GM20000 (cell line): ENCODE results near the gene PCLO.

Experiments
- DNase-seq: peaks from one replicate; pipeline ENCODE4 v3.0.0; 2012; ENCODE audit warnings: low spot score
- TF ChIP-seq, protein P1 (sequence below): IDR thresholded peaks from 2 replicates; pipeline ENCODE4 v1.5.1; 2012; ENCODE audit warnings: mild to moderate bottlenecking, control low read depth; ENCODE audit errors: extremely low read depth, missing control alignments

Gene PCLO

GRCh38 chr7:83156006-83156405 lies 6.7 kb downstream of the PCLO start:
- TF ChIP-seq, protein P1, sequence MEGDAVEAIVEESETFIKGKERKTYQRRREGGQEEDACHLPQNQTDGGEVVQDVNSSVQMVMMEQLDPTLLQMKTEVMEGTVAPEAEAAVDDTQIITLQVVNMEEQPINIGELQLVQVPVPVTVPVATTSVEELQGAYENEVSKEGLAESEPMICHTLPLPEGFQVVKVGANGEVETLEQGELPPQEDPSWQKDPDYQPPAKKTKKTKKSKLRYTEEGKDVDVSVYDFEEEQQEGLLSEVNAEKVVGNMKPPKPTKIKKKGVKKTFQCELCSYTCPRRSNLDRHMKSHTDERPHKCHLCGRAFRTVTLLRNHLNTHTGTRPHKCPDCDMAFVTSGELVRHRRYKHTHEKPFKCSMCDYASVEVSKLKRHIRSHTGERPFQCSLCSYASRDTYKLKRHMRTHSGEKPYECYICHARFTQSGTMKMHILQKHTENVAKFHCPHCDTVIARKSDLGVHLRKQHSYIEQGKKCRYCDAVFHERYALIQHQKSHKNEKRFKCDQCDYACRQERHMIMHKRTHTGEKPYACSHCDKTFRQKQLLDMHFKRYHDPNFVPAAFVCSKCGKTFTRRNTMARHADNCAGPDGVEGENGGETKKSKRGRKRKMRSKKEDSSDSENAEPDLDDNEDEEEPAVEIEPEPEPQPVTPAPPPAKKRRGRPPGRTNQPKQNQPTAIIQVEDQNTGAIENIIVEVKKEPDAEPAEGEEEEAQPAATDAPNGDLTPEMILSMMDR = no peak
- no peak for DNase-seq

GRCh38 chr7:83155407-83155806 lies 7.3 kb downstream of the PCLO start:
- DNase-seq = no peak
- TF ChIP-seq, protein P1 = no peak

- TF ChIP-seq, protein P1 = no peak
- DNase-seq = no peak
Observed at GRCh38 chr7:83153419-83153818, 9.3 kb downstream of the PCLO start.

DNA sequence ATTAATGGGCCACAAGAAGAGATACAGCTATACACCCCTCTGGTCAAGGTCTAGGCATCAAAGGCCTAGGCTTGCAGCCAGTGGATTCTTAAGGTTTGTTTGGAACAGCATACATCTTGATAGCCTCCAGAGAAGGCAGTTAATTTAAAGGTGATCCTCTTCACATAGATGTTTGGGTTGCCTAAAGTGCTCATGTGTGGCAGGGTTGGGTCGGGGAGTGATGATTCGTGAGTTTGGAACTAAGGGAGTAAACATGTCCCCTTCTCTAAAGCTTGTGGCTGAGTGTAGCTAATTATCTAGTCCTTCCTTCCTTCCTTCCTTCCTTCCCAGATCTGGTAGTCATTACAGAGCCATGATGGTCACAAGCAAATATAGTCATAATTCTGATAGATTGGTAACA lies 12.4 kb downstream of the PCLO start:
- DNase-seq = no peak
- TF ChIP-seq, protein P1 = no peak

DNA sequence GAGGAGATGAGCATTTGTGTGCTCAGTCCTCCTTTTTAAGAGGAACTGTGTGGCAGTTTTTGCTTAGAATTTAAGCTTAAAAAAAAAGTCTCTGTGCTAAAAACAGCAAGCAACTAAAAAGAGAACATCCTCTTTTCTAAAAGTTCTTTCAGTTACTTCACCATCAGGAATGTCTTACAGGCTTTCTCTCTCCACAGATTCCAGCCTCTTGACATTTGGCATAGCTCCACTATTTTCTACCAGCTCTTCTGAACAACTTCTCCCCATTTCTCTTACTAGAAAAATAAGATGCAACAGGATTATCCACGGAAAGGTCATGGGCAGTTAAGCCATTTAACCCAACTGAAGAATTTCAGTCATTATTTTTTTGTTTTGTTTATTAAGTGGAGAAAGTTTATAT lies 13.2 kb downstream of the PCLO start:
- no peak for DNase-seq
- TF ChIP-seq, protein P1 = no peak

- TF ChIP-seq, protein P1 = no peak
- no peak for DNase-seq
Observed at GRCh38 chr7:83148776-83149175, 13.9 kb downstream of the PCLO start.

- TF ChIP-seq, protein P1 = no peak
Observed at GRCh38 chr7:83143107-83143506, 19.6 kb downstream of the PCLO start.

More at GRCh38 chr7:83143107-83143506, 19.6 kb downstream of the PCLO start:
- DNase-seq = no peak
